Activated naive CD4-positive, alpha-beta T cell (primary cell): ENCODE results near the gene CEP131.

Source experiments
- DNase-seq, 4 experiments: peaks; one replicate each; lab custom pipeline; 2025; lab: John Stamatoyannopoulos, UW

The CEP131 gene

DNA sequence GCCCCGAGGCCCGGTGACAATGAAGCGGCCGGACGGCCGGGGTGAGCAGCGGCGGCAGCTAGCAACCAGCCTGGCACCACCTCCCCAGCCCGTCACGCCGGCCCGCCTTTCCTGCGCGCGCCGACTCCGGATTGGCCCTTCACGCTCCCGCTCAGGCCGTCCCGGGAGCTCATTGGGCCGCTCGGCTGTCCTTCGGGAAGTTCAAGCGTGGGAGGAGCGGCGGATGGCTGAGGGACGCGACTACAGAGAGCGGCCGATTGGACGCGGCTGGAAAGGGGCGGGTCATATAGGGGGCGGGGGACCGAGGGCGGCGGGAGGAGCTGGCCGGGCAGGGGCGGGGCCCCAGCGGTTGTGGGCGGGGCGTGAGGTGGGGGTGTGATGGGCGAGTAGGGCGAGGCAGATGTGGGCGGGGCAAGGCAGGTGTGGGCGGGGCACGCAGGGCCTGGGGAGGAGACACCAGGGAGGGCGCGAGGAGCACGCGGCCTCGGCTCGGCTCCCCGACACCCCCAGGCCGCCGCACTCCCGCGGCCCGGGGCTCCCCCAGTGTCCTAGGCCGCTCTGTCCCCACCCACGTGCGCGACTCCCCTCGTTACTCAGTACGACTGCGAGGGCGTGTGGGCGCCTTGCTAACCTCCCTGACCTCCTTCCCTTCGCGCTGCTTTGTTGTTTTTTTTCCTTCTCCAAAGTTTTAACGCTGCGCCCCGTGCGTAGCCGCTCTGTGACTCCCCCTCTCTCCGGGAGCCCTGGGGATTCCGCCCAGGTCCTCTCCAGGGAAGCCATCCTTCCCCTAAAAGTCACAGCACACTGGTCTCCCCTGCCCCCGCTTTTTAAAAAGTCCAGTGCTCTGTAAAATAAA is at the start of gene CEP131:
Gene CEP131 (minus strand): TSS at position 60 of the 856 bp plus-strand sequence. CDS start 2,909 bp downstream, outside the sequence.
- DNase-seq, result peak; percentile 99 to 100 (median 100)

DNA sequence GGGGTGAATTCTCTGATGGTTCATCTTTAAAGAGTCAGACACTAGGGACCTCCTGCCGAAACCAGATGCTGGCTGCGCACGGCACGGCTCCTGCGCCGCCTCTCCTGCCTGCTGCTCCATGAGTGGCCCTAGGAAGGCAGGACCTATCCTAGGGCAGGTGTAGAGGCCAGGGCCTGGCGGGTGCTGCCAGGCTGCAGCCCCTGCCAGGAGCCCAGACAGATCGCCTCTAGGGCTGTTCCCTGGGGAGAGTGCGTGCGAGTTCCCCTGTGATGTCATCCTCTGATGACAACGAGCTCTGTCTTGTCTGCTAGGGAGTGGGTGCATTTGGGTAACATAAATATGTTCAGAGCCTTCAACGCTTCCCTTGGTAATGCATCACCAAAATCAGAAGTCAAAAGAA is 48.5 kb upstream of the CEP131 start:
- DNase-seq, result no peak

DNA sequence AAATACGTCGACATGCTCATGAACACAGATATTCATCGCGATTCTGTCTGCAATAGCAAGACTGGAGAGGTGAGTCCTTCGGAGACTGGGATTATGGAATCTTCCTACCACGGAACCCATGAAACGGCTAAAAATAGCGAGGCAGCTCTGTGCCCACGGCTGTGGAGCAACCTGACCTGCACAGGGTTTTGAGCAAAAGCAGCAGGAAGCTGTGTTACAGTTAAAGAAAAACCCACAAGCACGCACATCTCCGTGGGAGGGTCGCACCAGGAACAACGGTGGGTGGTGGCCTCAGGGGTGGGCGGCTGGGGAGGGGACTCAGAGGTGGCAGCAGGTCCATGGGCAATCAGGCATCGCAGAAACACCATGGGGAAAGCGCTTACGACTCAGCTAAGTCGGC is 47.5 kb upstream of the CEP131 start:
- DNase-seq, result no peak

DNA sequence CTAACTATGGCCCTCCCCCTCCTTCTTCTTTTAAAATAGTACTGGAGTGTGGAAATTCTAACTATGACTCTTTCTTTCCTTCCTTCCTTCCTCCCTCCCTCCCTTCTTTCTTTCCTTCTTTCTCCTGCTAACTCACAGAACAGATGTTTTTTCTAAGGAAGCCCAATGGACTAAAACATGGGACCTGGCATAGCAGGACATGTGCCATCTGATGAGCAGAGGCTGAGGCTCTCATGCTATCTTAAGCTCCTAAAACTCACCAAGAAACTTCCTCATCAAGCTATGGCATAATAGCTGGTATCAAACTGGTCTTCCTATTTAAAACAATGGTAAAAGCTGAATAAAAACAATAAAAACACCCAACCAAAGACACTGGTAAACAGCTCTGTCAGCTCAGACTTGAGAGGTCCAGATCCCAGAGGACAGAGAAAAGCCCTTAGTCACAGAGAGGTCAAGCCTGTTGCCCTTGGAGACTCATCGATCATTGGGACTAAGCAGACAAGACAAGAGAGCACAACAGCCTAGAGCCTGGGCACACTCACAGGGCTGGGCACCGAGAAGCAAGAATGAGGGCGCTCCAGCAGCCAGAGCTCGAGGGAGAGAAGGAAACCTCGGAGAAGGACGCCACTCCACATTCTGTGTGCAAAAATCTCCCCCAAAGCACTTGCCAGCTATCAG is 44.8 kb upstream of the CEP131 start:
- no peak for DNase-seq

DNA sequence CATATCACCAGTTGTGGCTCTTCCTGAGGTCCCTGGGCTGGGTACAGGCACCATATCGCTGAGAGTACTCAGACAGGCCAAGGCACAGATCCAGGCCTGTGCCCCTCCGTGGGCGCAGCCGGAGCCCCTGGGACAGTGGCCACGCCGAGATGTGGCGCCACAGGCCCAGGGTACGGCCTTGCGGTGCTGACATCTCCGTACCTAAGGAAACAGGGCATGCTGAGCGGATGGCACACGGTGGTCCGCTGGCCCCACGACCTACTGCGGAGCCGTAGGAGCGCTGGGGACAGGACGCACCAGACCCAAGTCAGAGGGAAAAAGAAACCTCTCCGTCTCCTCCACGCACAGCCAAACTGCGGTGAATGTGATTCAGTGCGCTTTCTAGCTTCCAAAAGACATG is 42.8 kb upstream of the CEP131 start:
- DNase-seq, result no peak

DNA sequence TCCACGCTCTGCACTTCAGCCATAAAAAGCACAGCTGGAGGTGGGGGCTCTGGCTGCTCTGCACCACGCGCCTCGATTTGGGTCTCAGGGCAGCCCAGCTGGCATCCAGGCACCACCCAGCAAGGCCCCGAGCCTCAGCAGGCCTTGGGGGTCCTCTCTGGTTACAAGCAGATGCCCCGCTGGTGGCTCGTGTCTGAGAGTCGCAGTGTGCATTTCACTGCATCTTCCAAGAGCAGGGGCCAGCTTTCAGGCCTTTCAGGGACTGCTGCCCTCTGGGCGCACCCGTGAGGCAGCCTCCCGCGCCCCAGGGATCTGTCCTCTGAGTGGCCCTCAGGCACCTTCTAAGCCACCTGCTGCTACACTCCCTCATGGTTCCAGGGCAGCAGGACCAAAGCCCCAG is 41.9 kb upstream of the CEP131 start:
- no peak for DNase-seq

DNA sequence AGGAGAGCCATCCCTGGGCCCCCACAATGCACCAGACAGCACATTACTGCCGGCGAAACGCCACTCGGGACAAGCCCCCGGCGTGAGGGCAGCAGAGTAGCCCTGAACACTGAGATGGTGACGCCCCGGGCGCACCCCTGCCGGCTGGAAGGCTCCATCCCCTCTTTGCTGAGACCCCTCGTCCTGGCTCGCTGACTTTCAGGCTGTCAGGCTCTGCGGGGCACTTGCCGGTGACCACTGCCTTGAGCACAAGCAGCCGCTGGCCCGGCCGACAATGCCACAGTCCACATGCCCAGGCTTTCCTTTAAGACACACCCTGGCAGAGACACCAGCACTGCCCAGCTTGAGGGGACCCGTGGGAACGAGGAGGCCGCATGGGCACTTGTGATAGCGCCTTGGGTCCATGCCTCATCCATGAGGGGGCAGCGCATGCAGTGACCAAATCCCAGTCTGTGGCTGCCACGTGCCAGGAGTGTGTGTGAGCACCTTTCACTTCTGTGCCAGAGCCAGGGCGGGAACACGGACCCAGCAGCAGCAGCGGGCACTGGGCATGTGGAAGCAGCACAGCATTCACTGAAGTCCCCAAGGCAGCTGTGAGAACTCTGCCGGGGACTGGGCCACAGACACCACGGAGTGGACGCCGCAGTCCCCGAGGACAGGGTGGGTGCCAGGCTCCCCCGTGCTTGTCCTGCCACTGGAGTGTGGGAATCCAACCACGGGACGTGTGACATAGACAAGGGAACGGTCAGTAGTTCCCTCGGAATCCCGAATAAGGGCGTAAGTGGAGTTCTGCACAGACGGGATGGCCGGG is 40.8 kb upstream of the CEP131 start:
- DNase-seq, result no peak

DNA sequence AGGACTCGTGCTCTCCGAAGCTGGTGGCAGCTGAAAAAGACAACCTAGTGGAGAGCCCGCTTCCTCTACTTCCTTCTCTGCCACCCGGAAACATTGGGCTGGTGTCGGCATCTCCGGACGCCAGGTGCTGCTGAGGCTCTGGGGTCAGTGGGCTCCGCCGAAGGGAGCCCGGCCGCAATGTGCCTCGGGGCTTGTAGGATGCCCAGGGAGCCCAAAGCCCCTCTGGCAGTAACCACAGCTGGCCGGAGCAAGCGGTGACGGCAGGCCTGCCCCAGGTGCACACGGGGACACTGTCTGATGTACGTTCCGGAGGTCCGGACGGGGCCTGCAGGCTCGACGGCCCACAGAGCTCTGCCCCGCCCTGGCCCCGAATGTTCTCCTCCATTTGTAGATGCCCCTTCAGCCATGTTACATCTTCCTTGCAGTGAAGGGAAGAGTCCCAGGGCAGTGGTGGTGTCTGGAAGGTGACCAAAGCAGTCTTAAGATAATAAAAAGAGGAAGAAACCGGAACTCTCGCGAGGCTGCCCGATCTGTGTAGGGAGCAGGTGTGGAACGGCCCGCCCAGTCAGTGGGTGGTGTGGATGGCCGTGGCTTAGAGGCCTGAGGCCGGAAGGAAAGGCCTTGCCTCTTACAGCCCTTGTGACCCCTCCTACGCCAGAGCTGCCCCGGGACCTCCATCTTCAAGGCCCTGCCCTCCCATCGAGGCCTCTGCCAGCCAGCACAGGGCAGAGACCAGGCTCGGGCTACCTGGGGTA is 39.0 kb upstream of the CEP131 start:
- no peak for DNase-seq

DNA sequence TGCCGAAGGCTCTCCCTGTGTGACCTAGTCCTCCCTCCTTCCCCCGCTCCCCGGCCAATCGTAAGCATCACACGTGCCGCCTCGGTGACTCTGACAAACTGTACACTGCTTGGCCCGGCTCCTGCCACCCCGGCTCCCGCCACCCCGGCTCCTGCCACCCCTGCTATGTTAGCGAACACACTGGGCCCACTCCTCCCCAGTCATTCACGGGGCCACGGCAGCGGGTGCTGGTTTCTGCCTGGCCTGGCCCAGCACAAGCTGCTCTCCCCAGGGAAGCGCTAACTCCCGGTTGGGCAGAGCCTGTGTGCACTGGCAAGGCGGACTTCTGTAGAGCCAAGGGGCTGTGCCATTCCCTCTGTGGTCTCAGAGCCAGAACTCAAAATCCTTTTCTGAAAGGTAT is 38.3 kb upstream of the CEP131 start:
- no peak for DNase-seq

DNA sequence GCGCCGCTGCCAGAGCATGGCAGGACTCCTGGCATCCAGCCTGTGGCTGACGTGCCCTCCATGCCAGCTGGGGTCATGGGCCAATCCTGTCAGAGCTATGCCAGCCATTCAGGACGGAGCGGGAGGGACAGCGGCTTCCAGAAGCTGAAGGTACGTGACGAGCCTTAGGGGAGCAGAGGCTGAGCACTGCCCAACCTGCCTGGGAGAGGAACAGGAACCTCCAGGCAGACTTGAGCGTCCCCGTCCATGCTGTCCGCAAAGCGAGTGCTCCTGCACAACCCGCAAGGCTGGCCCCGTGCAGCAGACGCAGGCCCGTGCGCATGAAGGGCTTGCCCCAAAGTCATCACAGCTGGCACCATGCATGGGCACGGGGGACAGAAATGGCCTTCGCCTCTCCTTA is 37.9 kb upstream of the CEP131 start:
- no peak for DNase-seq

DNA sequence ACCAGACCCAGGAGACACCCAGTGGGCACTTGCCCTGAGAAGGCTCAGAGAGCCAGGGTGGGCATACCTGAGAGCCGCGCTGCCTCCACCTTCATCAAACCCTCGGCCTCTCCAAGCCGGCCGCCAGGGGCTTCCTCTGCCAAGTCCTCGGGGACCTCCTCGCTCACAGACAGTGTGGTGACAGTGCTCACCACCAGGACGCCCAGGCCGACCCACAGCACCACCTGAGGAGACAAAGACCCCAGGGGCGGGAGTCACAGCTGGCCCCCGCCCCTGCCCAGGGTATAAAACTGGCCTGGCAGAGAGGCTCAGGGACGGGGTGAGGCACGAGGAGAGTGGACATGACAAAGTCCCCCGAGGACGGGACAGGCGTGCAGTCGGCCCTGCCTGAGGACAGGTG is 37.4 kb upstream of the CEP131 start:
- DNase-seq, result no peak

DNA sequence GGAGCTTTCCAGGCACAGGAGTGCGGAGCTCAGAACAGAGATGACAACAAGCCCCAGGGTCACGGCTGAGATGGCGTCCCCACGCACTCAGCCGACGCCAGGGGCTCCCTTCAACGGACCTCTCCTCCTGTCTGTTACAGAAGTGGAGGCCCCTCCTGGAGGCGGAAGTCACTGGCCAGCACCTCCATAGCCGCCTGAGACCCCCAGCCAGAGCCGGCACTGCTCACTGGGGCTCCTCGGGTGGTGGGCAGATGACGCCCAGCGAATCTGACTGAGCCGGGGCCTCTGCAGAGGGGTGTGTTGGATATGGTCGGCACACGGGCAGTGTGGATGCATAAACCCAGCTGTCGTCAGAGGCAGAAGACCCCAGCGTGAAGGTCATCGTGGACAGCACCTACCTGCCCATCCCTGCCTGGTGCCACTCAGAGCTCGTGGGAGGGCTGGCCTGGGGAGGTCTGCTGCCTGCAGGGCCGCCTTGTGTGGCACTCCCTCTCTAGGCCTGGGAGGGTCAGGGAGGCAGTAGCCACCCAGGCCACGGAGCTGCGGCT is 36.4 kb upstream of the CEP131 start:
- no peak for DNase-seq

DNA sequence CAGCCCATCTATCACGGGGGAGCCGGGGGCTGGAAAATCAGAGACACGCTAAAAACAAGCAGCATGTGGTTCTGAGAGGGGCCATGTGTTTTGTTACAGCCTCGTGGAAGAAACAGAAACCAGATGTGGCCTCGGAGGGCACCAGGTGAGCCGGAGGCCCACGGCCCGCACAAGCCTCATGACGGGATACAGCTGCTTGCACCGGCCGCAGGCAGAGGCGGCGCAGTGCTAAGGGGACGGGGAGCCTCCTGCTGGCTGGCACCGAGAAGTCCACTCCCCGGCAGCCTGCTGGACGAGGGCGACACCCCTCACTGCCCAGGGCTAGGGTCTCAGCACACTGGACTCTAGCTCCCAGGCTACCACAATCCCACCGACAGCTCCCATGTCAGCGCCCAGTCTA is 35.5 kb upstream of the CEP131 start:
- no peak for DNase-seq

DNA sequence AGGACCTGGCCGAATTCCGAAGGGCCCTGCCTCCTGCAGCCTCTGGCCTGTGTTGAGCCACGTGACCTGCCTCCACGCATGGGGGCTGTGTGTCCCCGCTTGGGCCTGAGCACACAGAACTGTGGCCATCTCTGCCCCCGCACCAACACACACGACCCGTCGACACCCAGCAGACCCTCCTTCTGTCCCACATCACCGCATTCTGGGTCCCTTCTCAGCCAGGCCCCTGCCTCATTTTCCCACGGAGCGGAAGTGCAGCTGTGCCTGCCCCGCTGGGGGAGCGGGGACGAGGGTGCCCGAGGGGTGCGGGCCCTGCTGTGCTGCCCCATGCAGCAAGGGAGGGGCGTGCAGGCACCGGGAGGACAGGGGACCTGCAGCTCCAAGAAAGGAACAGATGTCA is 34.8 kb upstream of the CEP131 start:
- no peak for DNase-seq

DNA sequence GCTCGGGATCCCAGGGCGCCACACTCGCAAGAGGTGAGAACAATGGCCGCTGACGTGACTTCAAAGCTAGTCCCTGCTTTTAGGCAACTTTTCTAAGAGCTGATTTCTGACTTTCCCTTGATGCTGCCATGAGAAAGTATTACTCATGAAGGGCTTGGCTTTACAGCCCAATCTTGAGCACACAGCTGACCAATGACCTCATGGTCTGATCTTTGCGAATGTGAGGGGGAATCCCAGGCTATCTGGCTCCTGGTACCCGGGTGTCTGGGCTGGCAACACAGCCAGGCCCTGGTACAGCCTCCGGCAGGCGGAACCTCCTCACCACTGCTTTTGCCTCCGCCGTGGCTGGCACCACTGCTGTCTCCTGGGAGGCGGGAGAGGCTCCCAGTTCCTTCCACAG is 33.9 kb upstream of the CEP131 start:
- DNase-seq, result no peak

DNA sequence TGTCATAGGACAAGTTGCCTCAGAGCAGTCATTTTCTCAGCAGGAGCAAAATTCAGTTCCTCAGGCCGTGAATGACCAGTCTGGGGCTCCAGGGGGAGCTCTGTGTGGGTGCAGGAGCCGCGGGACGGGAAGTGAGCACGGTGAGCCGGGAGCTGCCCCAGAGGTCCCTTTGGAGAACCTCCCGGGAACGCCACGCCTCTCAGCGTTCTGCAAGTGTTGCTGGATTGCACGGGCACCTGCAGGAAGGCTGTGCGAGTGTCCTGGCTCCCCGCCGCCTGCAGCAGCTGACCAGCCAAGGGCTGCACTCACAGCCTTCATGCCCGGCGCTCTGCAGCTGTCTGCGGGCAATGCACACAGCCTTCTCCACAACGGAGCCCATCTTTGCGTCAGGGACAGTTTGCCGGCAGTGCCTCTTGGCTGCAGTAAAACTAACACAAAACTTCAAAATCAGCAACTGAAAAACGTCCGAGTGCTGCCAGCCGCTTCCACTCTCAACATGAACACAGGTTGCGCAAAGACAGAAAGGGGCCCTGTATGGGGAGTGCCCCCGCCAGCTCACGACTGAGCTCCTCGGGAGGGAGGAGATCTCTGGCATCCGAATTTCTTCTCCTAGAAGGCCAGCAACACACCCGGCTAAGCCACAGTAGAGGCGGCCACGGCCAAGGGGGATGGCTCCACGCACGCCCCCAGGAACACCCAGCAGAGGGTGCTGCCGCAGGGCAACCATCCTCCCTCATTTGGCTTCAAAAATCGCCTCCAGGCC is 32.4 kb upstream of the CEP131 start:
- DNase-seq, result no peak

DNA sequence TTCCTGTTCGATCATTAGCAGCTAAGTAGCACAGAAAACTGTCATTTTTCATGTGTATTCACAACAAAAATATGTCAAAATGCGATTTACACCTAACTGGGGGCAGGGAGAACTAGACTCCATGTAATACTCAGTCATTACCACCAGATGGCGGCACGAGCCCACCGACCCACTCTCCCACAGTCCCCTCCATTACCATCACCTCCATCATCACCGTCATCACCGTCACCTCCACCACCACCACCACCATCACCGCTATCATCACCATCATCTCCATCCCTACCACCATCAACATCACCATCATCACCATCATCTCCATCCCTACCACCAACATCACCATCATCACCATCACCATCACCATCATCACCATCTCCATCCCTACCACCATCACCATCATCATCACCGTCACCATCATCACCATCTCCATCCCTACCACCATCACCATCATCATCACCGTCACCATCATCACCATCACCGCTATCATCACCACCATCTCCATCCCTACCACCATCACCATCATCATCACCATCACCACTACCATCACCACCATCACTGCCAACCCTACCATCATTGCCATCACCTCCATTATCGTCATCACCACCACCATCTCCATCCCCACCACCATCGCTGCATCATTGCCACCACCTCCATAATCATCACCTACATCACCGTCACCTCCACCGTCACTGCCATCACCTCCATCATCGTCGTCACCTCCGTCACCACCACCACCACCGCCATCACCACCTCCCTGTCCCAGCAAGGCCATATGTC is 30.8 kb upstream of the CEP131 start:
- DNase-seq, result peak; percentile 18 to 44 (median 31)

DNA sequence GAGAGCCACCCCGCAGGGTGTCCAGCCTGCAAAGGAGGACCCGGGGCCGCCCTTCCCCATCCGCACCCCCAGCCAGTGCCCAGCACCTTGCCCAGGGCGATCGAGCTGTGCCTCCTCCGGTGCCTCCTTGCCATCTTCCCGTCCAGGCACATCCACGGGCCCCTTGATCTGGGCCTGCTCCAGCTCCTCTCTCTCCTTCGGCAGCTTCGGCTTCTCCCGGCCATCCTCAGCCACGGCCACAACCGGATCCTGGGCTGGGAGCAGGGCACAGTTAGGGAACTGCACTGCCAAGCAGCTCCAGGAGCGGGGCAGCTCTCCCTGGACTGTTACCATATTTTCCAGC is 30.2 kb upstream of the CEP131 start:
- DNase-seq, result no peak

DNA sequence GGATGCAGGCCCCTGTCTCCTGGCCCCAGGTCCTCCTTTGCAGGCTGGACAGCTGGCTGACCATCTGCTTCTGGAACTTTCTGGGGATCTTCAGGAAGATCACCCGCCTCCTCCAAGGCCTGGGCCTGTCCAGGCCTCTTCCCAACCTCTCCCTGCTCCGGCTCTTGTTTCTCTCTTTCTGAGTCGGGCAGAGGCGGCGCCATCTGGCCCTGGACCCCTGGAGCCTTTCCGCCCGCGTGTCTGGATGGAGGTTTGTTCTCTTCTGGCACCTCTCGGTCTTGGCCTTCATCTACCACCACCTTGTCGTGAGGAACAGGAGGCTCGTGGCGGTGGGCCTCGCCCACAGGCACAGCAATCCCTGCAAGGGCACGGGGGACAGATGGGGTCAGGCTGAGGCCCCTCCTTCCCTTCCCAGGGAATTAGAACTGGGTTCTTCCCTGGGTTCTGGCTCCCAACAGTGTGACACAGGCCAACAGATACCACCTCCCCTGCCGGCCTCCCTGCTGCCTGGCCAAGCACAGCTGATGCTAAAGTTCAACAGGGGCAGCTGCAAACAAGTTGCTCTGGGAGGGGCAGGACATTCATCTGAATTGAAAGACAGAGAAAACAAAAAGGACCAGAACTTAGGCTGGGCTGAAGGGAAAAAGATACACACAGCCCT is 29.7 kb upstream of the CEP131 start:
- DNase-seq, result no peak
